Measurements from ENCODE around the gene BLACAT1.
"Not testable (repeated sequence)": the region's sequence is repeated elsewhere in the genome, so short reads cannot be mapped to it uniquely, and the experiment has no call there.

Gene BLACAT1

GRCh38 chr1:205481629-205482151 is 25.8 kb upstream of the BLACAT1 start:
- Histone ChIP-seq H3K27me3 (ENCODE audit: insufficient read depth, poor library complexity, severe bottlenecking) (peaks cover 27% of the 10 kb centered on the region), H3K27ac (replicated peaks) (no peak overlapping the region), H3K4me3 (replicated peaks; ENCODE audit: insufficient read depth, low read length) (no peak overlapping the region)
- no peak for DNase-seq (ENCODE audit: low read depth in 1 of 2, low spot score in 1 of 2)
- no peak for TF ChIP-seq GABPA (IDR thresholded peaks at IDR 0.05; ENCODE audit: low read depth)
- TF ChIP-seq, protein P1, sequence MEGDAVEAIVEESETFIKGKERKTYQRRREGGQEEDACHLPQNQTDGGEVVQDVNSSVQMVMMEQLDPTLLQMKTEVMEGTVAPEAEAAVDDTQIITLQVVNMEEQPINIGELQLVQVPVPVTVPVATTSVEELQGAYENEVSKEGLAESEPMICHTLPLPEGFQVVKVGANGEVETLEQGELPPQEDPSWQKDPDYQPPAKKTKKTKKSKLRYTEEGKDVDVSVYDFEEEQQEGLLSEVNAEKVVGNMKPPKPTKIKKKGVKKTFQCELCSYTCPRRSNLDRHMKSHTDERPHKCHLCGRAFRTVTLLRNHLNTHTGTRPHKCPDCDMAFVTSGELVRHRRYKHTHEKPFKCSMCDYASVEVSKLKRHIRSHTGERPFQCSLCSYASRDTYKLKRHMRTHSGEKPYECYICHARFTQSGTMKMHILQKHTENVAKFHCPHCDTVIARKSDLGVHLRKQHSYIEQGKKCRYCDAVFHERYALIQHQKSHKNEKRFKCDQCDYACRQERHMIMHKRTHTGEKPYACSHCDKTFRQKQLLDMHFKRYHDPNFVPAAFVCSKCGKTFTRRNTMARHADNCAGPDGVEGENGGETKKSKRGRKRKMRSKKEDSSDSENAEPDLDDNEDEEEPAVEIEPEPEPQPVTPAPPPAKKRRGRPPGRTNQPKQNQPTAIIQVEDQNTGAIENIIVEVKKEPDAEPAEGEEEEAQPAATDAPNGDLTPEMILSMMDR (IDR thresholded peaks at IDR 0.05; ENCODE audit: insufficient read depth, low read length): no peak
- no peak for TF ChIP-seq REST (IDR thresholded peaks at IDR 0.05; ENCODE audit: insufficient replicate concordance, low read depth)
- TF ChIP-seq POLR2AphosphoS5 (IDR thresholded peaks at IDR 0.05; ENCODE audit: low read depth): no peak
- TF ChIP-seq SPI1 (IDR thresholded peaks at IDR 0.05; ENCODE audit: borderline replicate concordance, low read depth): no peak

DNA sequence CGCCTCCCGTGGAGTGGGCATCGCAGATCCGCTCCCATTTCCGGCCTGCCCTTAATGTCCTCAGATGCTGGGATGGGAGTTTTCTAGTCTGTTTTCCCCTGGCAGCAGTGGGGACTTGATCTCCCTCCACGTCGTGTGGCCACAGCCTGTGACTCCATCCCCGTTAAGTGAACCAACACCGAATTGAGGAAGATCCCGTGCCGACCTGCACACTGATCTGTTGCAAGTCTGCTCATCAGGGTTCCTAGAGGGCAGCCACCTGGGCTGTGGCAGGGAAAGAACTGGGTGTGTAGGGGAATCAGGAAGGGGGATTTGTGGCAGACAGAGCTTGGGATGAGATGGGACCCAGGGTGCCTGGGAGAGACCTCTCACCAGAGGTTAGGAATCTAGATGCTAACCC is 25.4 kb upstream of the BLACAT1 start:
- TF ChIP-seq, protein P1 (IDR thresholded peaks at IDR 0.05; ENCODE audit: insufficient read depth, low read length): no peak
- DNase-seq (ENCODE audit: low read depth in 1 of 2, low spot score in 1 of 2): no peak
- no peak overlapping the region for H3K27ac ChIP-seq (replicated peaks)
- no peak overlapping the region for H3K4me3 ChIP-seq (replicated peaks; ENCODE audit: insufficient read depth, low read length)
- peaks cover 27% of the 10 kb centered on the region for H3K27me3 ChIP-seq (ENCODE audit: insufficient read depth, poor library complexity, severe bottlenecking)

- DNase-seq (ENCODE audit: low read depth in 1 of 2, low spot score in 1 of 2): no peak
- TF ChIP-seq, protein P1 (IDR thresholded peaks at IDR 0.05; ENCODE audit: insufficient read depth, low read length): no peak
- TF ChIP-seq POLR2AphosphoS5 (IDR thresholded peaks at IDR 0.05; ENCODE audit: low read depth) (no peak), GABPA (IDR thresholded peaks at IDR 0.05; ENCODE audit: low read depth) (no peak), SPI1 (IDR thresholded peaks at IDR 0.05; ENCODE audit: borderline replicate concordance, low read depth) (no peak), REST (IDR thresholded peaks at IDR 0.05; ENCODE audit: insufficient replicate concordance, low read depth) (no peak)
- Histone ChIP-seq H3K4me3 (replicated peaks; ENCODE audit: insufficient read depth, low read length) (no peak overlapping the region), H3K27ac (replicated peaks) (no peak overlapping the region), H3K27me3 (ENCODE audit: insufficient read depth, poor library complexity, severe bottlenecking) (peaks cover 27% of the 10 kb centered on the region)
Observed at GRCh38 chr1:205480349-205480985, 24.6 kb upstream of the BLACAT1 start.

GRCh38 chr1:205478985-205479384 is 23.1 kb upstream of the BLACAT1 start:
- not testable (repeated sequence) for H3K27ac ChIP-seq (replicated peaks); DNase-seq (ENCODE audit: low read depth in 1 of 2, low spot score in 1 of 2); H3K4me3 ChIP-seq (replicated peaks; ENCODE audit: insufficient read depth, low read length)
- peaks cover 24% of the 10 kb centered on the region for H3K27me3 ChIP-seq (ENCODE audit: insufficient read depth, poor library complexity, severe bottlenecking)

All from HL-60 (cell line).